Ureter (tissue), 1 donor: ENCODE results near the gene CFAP92. TPM values are rescaled to one million over a fixed set of nuclear protein-coding genes. Genes with fewer than 3 reads are reported as not detected.
A peak's percentile ranks its signal among the peaks of the same experiment; 100 is the strongest.

Experiments used
- DNase-seq: peaks from one replicate; pipeline ENCODE4 v3.0.0-alpha.2; 2020; ENCODE audit warnings: low spot score
- total RNA-seq: library from RNA; stranded (reverse); gene quantifications from one replicate; pipeline ENCODE4 v1.2.4, GENCODE V29; 2023
- donor health status: DM: yes; HTN: yes; CAD: no.

Gene CFAP92
- total RNA-seq, 1 donor from 2014 or later, result 2.1 TPM

- no peak for DNase-seq
Measured at GRCh38 chr3:128991355-128991895, 2.5 kb downstream of the CFAP92 start.

- no peak for DNase-seq
Measured at GRCh38 chr3:128988286-128988685, 5.6 kb downstream of the CFAP92 start.

GRCh38 chr3:128987302-128988100, 6.4 kb downstream of the CFAP92 start:
- no peak for DNase-seq

GRCh38 chr3:128984596-128984995, 9.3 kb downstream of the CFAP92 start:
- DNase-seq, result no peak

GRCh38 chr3:128983293-128984069, 10.4 kb downstream of the CFAP92 start:
- DNase-seq, result no peak

GRCh38 chr3:128975276-128975675, 18.6 kb downstream of the CFAP92 start:
- no peak for DNase-seq

- DNase-seq, result no peak
Measured at GRCh38 chr3:128973988-128974564, 19.8 kb downstream of the CFAP92 start.

GRCh38 chr3:128971421-128972100, 22.3 kb downstream of the CFAP92 start:
- DNase-seq, result peak; percentile 64

GRCh38 chr3:128970740-128971047, 23.2 kb downstream of the CFAP92 start:
- no peak for DNase-seq

GRCh38 chr3:128969993-128970739, 23.7 kb downstream of the CFAP92 start:
- no peak for DNase-seq

GRCh38 chr3:128967748-128968355, 26.0 kb downstream of the CFAP92 start:
- DNase-seq, result no peak

GRCh38 chr3:128965818-128966217, 28.1 kb downstream of the CFAP92 start:
- no peak for DNase-seq

GRCh38 chr3:128965280-128965679, 28.6 kb downstream of the CFAP92 start:
- no peak for DNase-seq

GRCh38 chr3:128956440-128956839, 37.4 kb downstream of the CFAP92 start:
- no peak for DNase-seq

GRCh38 chr3:128950223-128950938, 43.5 kb downstream of the CFAP92 start:
- no peak for DNase-seq

- no peak for DNase-seq
Measured at GRCh38 chr3:128949158-128949557, 44.7 kb downstream of the CFAP92 start.

- no peak for DNase-seq
Measured at GRCh38 chr3:128946411-128946810, 47.5 kb downstream of the CFAP92 start.

GRCh38 chr3:128945878-128946175, 48.0 kb downstream of the CFAP92 start:
- no peak for DNase-seq

- no peak for DNase-seq
Measured at GRCh38 chr3:128945041-128945877, 48.6 kb downstream of the CFAP92 start.
